Tibial nerve (tissue), 4 donors: ENCODE results near the gene CGN. TPM values are rescaled to one million over a fixed set of nuclear protein-coding genes. Genes with fewer than 3 reads are reported as not detected.

ENCODE experiments used
- DNase-seq, 2 donors: peaks; one replicate each; pipeline ENCODE4 v3.0.0-alpha.2; 2019; ENCODE audit warnings: low spot score in 2 of 2
- H3K27ac ChIP-seq, 4 donors: fragments of 200-600 bp; sonication (generic) in 3 of 4; one replicate each; pipeline ENCODE4 v1.5.1; 2017 to 2019; ENCODE audit warnings: mild to moderate bottlenecking in 1 of 4
- H3K27me3 ChIP-seq, 2 donors: fragments of 200-600 bp; sonication (generic) in 1 of 2; one replicate each; pipeline versions ENCODE4 v1.5.1 to v1.6.0; 2017 to 2019
- H3K36me3 ChIP-seq, 3 donors: fragments of 200-600 bp; sonication (generic); one replicate each; pipeline ENCODE4 v1.5.1; 2018 to 2019
- H3K4me1 ChIP-seq, 4 donors: fragments of 200-600 bp; sonication (generic) in 3 of 4; one replicate each; pipeline ENCODE4 v1.5.1; 2017 to 2019
- H3K4me3 ChIP-seq, 4 donors: fragments of 200-600 bp; sonication (generic) in 3 of 4; one replicate each; pipeline ENCODE4 v1.5.1; 2017 to 2019; ENCODE audit warnings: mild to moderate bottlenecking in 1 of 4, moderate library complexity in 1 of 4
- H3K9me3 ChIP-seq, 4 donors: fragments of 200-600 bp; sonication (generic) in 3 of 4; one replicate each; pipeline ENCODE4 v1.5.1; 2017 to 2019
- EP300 ChIP-seq, 2 donors: sonication (generic); formaldehyde crosslinking; IDR thresholded peaks; one replicate each; pipeline ENCODE4 v1.6.1; 2017; ENCODE audit warnings: antibody characterized with exemption in 2 of 2, mild to moderate bottlenecking in 1 of 2
- POLR2A ChIP-seq, 2 donors: fragments of 450-650 bp; IDR thresholded peaks; one replicate each; pipeline ENCODE4 v1.6.1; 2017; ENCODE audit warnings: antibody characterized with exemption in 2 of 2, mild to moderate bottlenecking in 2 of 2, moderate library complexity in 2 of 2
- WGBS, 2 donors: methylation state at CpG; one replicate each; pipeline ENCODE4 v1.1.5; 2018; 5-methylcytosine and 5-hydroxymethylcytosine counted together
- total RNA-seq, 4 donors: library from RNA; depleted of rRNA; stranded (reverse); fragments of >200 nt; gene quantifications; one replicate each; pipeline ENCODE4 v1.1.0, GENCODE V29; 2016
- TF ChIP-seq, protein P1 (sequence below), 5 experiments: fragments of 200-600 bp in 3 of 5; fragments of 450-650 bp in 2 of 5; sonication (generic) in 3 of 5; IDR thresholded peaks; one replicate each; pipeline ENCODE4 v1.5.1; 2016 to 2019; ENCODE audit warnings: antibody characterized with exemption in 5 of 5, mild to moderate bottlenecking in 3 of 5, moderate library complexity in 2 of 5

CGN gene
- total RNA-seq, 4 donors from 2014 or later = 0.63 to 4.9 (median 2.0) TPM

DNA sequence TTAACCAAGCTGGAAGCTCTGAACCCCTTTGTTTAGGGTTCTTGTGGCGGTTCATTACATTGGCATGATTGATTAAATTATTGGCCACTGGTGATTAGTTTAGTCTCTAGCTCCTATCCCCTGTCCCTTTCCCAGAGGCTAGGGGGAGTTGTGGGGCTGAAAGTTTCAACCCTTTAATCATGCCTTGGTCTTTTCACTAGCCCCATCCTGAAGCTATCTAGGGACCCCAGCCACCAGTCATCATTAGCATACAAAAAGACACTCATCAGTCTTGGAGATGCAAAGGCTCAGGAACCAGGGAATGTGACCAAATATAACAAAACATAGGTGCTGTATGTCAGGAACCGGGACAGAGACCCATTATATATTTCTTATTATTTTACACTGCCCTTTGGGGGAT, 66.0 kb downstream of the CGN start:
- no peak for DNase-seq
- no peak overlapping the region for H3K27ac ChIP-seq
- 89 to 100% methylated on average over 2 of the region's 2 CpGs for WGBS, 2 donors
- no peaks in the 10 kb centered on the region for H3K9me3 ChIP-seq
- H3K27me3 ChIP-seq = no peaks in the 10 kb centered on the region
- H3K4me1 ChIP-seq = no peaks in the 10 kb centered on the region
- TF ChIP-seq, protein P1, sequence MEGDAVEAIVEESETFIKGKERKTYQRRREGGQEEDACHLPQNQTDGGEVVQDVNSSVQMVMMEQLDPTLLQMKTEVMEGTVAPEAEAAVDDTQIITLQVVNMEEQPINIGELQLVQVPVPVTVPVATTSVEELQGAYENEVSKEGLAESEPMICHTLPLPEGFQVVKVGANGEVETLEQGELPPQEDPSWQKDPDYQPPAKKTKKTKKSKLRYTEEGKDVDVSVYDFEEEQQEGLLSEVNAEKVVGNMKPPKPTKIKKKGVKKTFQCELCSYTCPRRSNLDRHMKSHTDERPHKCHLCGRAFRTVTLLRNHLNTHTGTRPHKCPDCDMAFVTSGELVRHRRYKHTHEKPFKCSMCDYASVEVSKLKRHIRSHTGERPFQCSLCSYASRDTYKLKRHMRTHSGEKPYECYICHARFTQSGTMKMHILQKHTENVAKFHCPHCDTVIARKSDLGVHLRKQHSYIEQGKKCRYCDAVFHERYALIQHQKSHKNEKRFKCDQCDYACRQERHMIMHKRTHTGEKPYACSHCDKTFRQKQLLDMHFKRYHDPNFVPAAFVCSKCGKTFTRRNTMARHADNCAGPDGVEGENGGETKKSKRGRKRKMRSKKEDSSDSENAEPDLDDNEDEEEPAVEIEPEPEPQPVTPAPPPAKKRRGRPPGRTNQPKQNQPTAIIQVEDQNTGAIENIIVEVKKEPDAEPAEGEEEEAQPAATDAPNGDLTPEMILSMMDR (IDR thresholded peaks at IDR 0.05) = no peak
- no peak for TF ChIP-seq EP300 (IDR thresholded peaks at IDR 0.05)
- no peak for TF ChIP-seq POLR2A (IDR thresholded peaks at IDR 0.05)
- H3K36me3 ChIP-seq = peaks cover 0 to 72% (median 3%) of the 10 kb centered on the region in 3 donors
- H3K4me3 ChIP-seq = no peak overlapping the region

DNA sequence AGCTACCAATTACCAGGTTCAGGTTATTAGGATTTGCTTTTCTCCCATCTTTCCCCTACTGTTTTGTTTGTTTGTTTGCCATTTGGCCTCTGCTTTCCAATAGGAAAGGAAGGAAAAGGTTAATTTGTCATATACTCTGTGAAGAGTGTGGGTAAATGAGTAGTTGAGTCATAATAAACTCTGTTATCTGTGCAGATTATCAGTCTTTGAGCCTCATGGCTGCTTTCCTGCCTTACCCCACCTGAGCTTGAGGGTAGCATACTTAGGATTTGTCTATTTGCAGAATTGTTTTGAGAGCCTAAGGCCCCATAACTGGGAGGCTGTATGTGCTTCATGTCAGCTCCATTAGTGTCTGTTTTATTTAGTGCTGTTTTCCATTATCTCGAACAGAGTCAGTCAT, 67.8 kb downstream of the CGN start:
- 70 to 86% methylated on average over 1 of the region's 1 CpG for WGBS, 2 donors
- Histone ChIP-seq H3K27me3 (no peaks in the 10 kb centered on the region), H3K4me3 (no peak overlapping the region), H3K4me1 (no peaks in the 10 kb centered on the region), H3K27ac (no peak overlapping the region), H3K9me3 (no peaks in the 10 kb centered on the region), H3K36me3 (peaks cover 0 to 61% (median 3%) of the 10 kb centered on the region in 3 donors)
- TF ChIP-seq, protein P1 (IDR thresholded peaks at IDR 0.05) = no peak
- TF ChIP-seq EP300 (IDR thresholded peaks at IDR 0.05) (no peak), POLR2A (IDR thresholded peaks at IDR 0.05) (no peak)
- DNase-seq = no peak

GRCh38 chr1:151579436-151580225, 68.4 kb downstream of the CGN start:
- H3K4me3 ChIP-seq = no peak overlapping the region
- H3K27ac ChIP-seq = no peak overlapping the region
- 80 to 85% methylated on average over 8 of the region's 8 CpGs for WGBS, 2 donors
- peaks cover 0 to 54% (median 3%) of the 10 kb centered on the region in 3 donors for H3K36me3 ChIP-seq
- no peak for DNase-seq
- TF ChIP-seq, protein P1 (IDR thresholded peaks at IDR 0.05) = no peak
- TF ChIP-seq EP300 (IDR thresholded peaks at IDR 0.05) = no peak
- TF ChIP-seq POLR2A (IDR thresholded peaks at IDR 0.05) = no peak
- no peaks in the 10 kb centered on the region for H3K9me3 ChIP-seq
- no peaks in the 10 kb centered on the region for H3K27me3 ChIP-seq
- no peaks in the 10 kb centered on the region for H3K4me1 ChIP-seq

DNA sequence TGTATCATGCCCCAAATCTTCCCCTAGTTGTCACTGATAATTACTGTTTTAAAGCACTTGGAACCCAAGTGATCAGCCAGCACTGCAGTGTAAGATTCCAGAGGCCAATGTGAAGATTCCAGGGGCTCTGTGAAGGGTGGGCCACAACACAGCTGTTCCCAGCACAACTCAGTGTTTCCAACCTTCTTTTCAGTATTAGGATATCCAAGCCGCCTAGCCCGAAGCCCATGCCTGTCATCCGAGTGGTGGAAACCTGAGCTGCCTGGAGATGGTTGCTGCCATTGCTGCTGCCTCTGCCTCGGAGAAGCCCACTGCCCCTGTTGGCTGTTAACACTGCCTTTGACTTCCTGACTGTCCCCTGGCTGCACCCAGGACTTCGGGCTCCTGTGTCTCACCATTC, 70.3 kb downstream of the CGN start:
- H3K36me3 ChIP-seq = peaks cover 0 to 36% (median 3%) of the 10 kb centered on the region in 3 donors

DNA sequence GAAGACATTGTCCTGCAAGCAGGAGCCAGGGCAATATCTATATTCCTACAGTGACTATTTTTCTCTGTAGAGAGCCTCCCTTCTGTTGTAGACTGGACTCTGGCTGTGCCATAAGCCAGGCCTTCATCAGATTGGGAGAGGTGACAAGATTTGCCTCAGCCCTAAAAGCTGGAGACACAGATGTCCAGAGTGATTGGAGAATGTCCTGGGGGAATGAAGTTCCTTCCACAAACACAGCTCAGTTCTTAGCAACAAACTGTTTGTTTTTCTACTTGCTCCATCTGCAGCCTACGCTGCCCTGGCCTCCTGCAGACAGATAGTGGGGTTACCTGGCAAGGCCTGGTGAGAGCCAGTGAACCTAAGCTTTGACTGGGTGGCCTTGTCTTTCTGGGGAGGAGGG, 70.7 kb downstream of the CGN start:
- no peak for TF ChIP-seq POLR2A (IDR thresholded peaks at IDR 0.05)
- TF ChIP-seq, protein P1 (IDR thresholded peaks at IDR 0.05) = no peak
- no peak for TF ChIP-seq EP300 (IDR thresholded peaks at IDR 0.05)
- peaks cover 0 to 35% (median 3%) of the 10 kb centered on the region in 3 donors for H3K36me3 ChIP-seq
- 73 to 86% methylated on average over 1 of the region's 1 CpG for WGBS, 2 donors

More for the DNA sequence above, 70.3 kb downstream of the CGN start:
- H3K9me3 ChIP-seq = no peaks in the 10 kb centered on the region
- H3K27me3 ChIP-seq = no peaks in the 10 kb centered on the region
- 65 to 66% methylated on average over 4 to 5 of the region's 5 CpGs for WGBS, 2 donors
- H3K4me3 ChIP-seq = no peak overlapping the region
- DNase-seq = no peak
- no peaks in the 10 kb centered on the region for H3K4me1 ChIP-seq
- H3K27ac ChIP-seq = no peak overlapping the region
- no peak for TF ChIP-seq EP300 (IDR thresholded peaks at IDR 0.05)
- no peak for TF ChIP-seq POLR2A (IDR thresholded peaks at IDR 0.05)
- TF ChIP-seq, protein P1 (IDR thresholded peaks at IDR 0.05) = no peak

More for the DNA sequence above, 70.7 kb downstream of the CGN start:
- H3K27me3 ChIP-seq = no peaks in the 10 kb centered on the region
- H3K9me3 ChIP-seq = no peaks in the 10 kb centered on the region
- H3K27ac ChIP-seq = no peak overlapping the region
- DNase-seq = no peak
- no peak overlapping the region for H3K4me3 ChIP-seq
- H3K4me1 ChIP-seq = no peaks in the 10 kb centered on the region
